HepG2 (cell line): ENCODE data around the gene TACC2. TPM values are rescaled to one million over a fixed set of nuclear protein-coding genes. Genes with fewer than 3 reads are reported as not detected.
A peak's percentile ranks its signal among the peaks of the same experiment; 100 is the strongest.

Experiments
- ARID5B ChIP-seq: IDR thresholded peaks from 2 replicates; pipeline ENCODE4 v1.4.0; 2020; ENCODE audit warnings: mild to moderate bottlenecking, missing genetic modification reagents
- CCAR2 ChIP-seq: fragments of 200-400 bp; formaldehyde crosslinking; optimal IDR thresholded peaks from 2 replicates; pipeline ENCODE3; 2018; ENCODE audit warnings: low read depth, mild to moderate bottlenecking, low read length, moderate library complexity
- HHEX ChIP-seq: IDR thresholded peaks from 2 replicates; pipeline ENCODE4 v1.6.1; 2016; ENCODE audit warnings: control low read depth
- JUN ChIP-seq: sonication (generic); formaldehyde crosslinking; IDR thresholded peaks from 2 replicates; pipeline ENCODE4 v1.4.0; 2020; ENCODE audit warnings: mild to moderate bottlenecking, missing genetic modification reagents
- PRDM15 ChIP-seq: sonication (generic); formaldehyde crosslinking; IDR thresholded peaks from 2 replicates; pipeline ENCODE4 v1.4.0; 2020; ENCODE audit warnings: missing genetic modification reagents
- RELA ChIP-seq: sonication (generic); formaldehyde crosslinking; IDR thresholded peaks from 2 replicates; pipeline ENCODE4 v1.4.0; 2020; ENCODE audit warnings: missing genetic modification reagents
- SALL2 ChIP-seq: sonication (generic); formaldehyde crosslinking; IDR thresholded peaks from 2 replicates; pipeline ENCODE4 v1.8.1; 2023; ENCODE audit warnings: mild to moderate bottlenecking, missing genetic modification reagents, inconsistent platforms
- ZHX2 ChIP-seq, 2 experiments: sonication (generic) in 1 of 2; formaldehyde crosslinking in 1 of 2; IDR thresholded peaks; 2 replicates each; pipeline versions ENCODE4 v1.6.1 to v1.9.0; 2014 to 2022; ENCODE audit warnings: antibody characterized with exemption in 1 of 2, borderline replicate concordance in 1 of 2, inconsistent platforms in 1 of 2, low read depth in 1 of 2, missing genetic modification reagents in 1 of 2
- ZNF143 ChIP-seq: sonication (generic); formaldehyde crosslinking; IDR thresholded peaks from 2 replicates; pipeline ENCODE4 v1.4.0; 2020; ENCODE audit warnings: missing genetic modification reagents
- ZNF253 ChIP-seq: sonication (generic); formaldehyde crosslinking; IDR thresholded peaks from 2 replicates; pipeline ENCODE4 v1.8.0; 2022; ENCODE audit warnings: mild to moderate bottlenecking, missing genetic modification reagents, borderline replicate concordance
- ZNF784 ChIP-seq: sonication (generic); formaldehyde crosslinking; IDR thresholded peaks from 2 replicates; pipeline ENCODE4 v1.5.1; 2020; ENCODE audit warnings: missing genetic modification reagents, mild to moderate bottlenecking, borderline replicate concordance
- polyA plus RNA-seq, 8 experiments: library from polyadenylated mRNA; depleted of rRNA in 3 of 8; stranded (reverse) in 7 of 8; unstranded in 1 of 8; fragments of >200 nt; fragmentation: Illumina TruSeq in 4 of 8; extraction: Trizol in 4 of 8; gene quantifications; 2 replicates each; pipeline versions ENCODE4 v1.2.1 to v1.2.3, GENCODE V29; 2011 to 2016; ENCODE audit warnings: low read depth in 4 of 8, missing spikeins in 1 of 8, mixed read lengths in 1 of 8; ENCODE audit not compliant: insufficient read depth in 1 of 8
- total RNA-seq, 5 experiments: library from RNA; depleted of rRNA; stranded (reverse); fragments of >200 nt; fragmentation: Illumina TruSeq; extraction: Trizol; gene quantifications; 2 replicates each; pipeline ENCODE4 v1.2.3, GENCODE V29; 2016; ENCODE audit warnings: low read depth in 1 of 5

TACC2 gene
- total and polyA plus RNA-seq, 2 of the 13 experiments (the other 11 are each of a cell fraction or from before 2014, with no cell fraction given) = 11.8 to 16.0 TPM

DNA sequence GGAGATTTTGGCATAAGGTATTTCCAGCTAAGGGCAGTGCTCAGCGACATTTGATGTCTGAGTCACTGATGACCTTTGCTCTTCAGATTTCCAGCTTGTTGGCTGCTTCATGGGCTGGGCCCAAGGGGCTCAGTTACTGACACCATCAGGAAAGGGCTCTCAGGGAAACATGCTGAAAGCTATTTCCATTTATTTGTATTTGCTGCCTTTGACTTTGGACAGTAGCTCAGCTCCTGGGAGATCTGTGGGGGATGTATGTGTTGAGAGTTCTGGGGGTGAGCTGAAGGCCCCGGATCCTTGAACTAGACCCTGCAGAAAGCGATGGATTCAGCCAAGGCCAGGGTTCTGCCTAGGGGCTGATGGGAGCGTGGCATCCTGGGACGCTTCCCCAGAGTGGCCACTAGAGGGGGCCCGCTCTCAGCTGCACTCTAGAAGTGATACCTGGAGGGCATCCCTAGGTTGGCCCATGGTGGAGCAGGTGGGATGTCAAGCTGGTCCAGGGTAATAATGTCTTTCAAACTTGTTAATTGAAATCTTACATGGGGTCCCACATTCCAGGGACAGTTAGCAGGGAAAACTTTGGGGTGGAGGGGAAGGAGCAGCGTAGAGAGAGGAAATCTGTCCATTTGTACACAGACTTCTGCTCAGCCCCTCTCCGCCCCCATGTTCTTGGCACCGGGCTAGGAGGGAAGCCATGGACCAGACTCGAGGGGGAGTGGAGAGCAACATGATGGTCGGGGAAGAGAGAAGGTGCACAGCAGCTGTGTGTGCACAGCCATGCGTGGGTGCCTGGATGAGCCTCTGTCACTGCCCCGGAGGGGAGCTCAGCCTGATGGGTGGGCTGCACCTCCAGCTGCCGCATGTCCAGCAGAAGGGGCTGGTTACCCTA lies 279.1 kb downstream of the TACC2 start (continued):
- no peak for TF ChIP-seq PRDM15 (CRISPR knock-in tag)
- peak; percentile 64 for TF ChIP-seq CCAR2
- no peak for TF ChIP-seq ZHX2 (IDR thresholded peaks at IDR 0.05; ENCODE audit: low read depth)
- no peak for TF ChIP-seq ZHX2 (CRISPR knock-in tag; IDR thresholded peaks at IDR 0.05; ENCODE audit: borderline replicate concordance)
- TF ChIP-seq HHEX (CRISPR knock-in tag) = no peak
- no peak for TF ChIP-seq ZNF253 (CRISPR knock-in tag)
- TF ChIP-seq SALL2 (CRISPR knock-in tag) = 0 out of 2 replicates have a peak, but pooled peaks have one; percentile 35
- TF ChIP-seq JUN (CRISPR knock-in tag) = no peak
- peak; percentile 84 for TF ChIP-seq ZNF143
- no peak for TF ChIP-seq ZNF784 (CRISPR knock-in tag)
- TF ChIP-seq ARID5B (CRISPR knock-in tag) = 0 out of 2 replicates have a peak, but pooled peaks have one; percentile 45
- no peak for TF ChIP-seq RELA (CRISPR knock-in tag)
